GM20000 (cell line): ENCODE measurements around the gene ARHGAP1.
"Not testable (repeated sequence)": the region's sequence is repeated elsewhere in the genome, so short reads cannot be mapped to it uniquely, and the experiment has no call there.

Experiments used
- DNase-seq: peaks from one replicate; pipeline ENCODE4 v3.0.0; 2012; ENCODE audit warnings: low spot score
- TF ChIP-seq, protein P1 (sequence below): IDR thresholded peaks from 2 replicates; pipeline ENCODE4 v1.5.1; 2012; ENCODE audit warnings: mild to moderate bottlenecking, control low read depth; ENCODE audit errors: extremely low read depth, missing control alignments

The ARHGAP1 gene

DNA sequence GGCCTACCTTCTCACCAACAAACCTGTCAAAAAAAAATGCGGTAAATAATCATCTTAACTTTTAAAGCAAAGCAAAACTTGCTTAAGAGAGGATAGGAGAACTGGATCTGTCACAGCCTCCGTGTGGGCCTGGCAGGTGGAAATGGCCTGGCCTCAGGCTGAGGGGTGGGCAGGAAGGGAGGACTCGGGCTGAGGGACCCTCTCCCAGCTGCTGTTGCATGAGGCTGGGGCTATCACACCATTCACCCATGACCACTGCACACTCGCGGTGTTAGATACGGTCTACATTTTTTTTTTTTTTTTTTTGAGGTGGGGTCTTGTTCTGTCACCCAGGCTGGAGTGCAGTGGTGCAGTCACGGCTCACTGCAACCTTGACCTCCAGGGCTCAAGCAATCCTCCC, 24.5 kb downstream of the ARHGAP1 start:
- DNase-seq, result no peak
- TF ChIP-seq, protein P1, sequence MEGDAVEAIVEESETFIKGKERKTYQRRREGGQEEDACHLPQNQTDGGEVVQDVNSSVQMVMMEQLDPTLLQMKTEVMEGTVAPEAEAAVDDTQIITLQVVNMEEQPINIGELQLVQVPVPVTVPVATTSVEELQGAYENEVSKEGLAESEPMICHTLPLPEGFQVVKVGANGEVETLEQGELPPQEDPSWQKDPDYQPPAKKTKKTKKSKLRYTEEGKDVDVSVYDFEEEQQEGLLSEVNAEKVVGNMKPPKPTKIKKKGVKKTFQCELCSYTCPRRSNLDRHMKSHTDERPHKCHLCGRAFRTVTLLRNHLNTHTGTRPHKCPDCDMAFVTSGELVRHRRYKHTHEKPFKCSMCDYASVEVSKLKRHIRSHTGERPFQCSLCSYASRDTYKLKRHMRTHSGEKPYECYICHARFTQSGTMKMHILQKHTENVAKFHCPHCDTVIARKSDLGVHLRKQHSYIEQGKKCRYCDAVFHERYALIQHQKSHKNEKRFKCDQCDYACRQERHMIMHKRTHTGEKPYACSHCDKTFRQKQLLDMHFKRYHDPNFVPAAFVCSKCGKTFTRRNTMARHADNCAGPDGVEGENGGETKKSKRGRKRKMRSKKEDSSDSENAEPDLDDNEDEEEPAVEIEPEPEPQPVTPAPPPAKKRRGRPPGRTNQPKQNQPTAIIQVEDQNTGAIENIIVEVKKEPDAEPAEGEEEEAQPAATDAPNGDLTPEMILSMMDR, result no peak

DNA sequence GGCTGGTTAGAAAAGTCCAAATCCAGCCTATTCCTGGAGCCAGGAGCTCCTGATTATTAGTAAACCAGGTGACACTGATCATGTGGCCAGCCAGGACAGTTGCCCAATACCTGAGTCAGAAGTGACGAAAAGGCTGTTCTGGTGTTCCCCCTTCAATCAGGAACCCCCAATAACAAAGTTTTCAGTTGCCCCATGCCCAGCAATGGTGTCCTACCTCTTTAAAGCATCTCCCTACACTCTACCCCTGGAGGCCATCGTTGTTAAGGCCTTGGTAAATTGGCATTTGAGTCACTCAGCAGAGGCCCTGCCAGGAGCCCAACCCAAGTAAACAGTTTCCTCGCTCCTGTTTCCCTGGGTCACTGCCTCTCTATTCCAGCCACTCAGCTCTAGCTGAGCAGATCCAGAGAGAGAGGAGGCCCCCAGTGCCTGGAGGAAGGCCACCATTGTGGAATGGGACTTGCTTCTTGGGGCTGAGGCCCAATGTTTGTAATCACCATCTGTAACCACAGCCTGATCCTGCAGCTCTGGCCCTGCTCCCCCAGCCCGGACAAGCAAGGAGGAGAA, 25.0 kb downstream of the ARHGAP1 start:
- no peak for DNase-seq
- TF ChIP-seq, protein P1, result no peak

DNA sequence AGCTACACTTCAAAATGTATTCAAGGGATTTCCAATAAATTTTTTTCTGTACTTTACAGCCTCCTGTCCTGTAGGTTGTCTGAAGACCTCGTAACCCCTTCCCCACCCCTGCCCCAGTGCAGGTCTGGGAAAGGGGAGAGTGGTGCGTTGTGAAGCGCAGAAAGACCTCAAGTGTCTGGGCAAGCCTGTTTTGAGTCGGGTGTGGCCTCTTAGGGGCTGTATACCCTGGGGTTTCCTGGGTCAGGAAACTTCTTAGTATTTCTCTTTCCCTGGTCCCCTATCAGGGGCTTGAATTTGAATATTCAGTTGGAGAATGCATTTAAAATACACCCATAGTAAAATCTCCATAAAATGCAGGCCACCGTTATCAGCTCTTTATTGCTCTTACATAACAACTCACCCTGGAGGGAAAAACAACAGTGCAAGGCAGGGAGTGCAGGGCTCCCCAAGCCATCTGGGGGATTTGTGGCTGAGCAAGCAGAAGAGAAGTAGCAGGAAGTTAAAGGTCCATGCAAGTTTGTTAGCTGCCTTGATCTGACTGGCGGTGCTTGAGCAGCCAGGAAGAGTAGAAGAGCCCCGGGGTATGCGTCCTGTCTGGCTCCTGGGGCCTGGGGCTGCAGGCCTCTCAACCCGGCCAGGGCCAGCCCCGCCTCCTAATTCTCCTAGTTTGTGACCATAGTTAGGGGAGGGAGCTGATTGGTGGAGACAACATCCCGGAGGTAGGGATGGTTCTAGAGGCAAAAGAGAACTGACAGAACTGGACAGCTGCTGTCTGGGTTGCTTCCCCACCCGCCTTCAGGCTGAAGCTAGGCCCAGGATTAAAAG, 25.7 kb downstream of the ARHGAP1 start:
- no peak for DNase-seq
- TF ChIP-seq, protein P1, result no peak

DNA sequence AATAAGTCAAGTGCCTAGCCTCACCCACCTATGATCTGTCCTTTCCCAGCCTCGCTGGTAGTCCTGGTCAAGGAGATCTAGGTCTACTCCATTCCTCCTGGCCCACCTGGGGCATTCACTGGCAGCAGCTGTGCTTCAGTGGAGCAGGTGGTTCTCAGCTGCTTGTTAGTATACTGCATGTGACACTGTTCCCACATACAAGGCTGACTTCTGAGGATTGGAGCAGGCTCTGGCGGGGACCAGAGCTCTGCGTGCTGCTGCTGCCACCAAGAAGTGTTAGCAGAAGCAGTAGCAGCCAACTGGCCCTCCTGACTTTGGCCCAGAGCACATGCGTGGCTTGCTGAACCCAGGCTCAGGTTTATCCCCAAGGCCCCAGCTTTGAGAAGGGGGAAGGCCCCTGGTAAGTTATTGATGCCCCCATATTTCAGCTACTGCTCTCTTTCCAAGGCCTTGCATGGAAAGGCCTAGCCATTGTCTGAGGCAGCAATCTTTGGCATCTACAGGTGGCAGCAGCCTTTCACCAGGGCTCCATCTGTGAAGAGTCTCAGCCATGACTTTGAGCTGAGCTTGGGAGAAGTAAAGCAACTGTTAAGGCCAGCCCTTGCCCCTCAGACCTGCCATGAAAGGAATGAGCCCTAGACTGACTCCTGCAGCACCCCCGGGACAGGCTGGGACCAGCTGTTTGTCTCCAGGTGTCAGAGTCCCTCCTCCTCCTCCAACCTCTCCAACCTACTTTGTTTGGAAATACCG, 26.5 kb downstream of the ARHGAP1 start:
- TF ChIP-seq, protein P1, result no peak
- no peak for DNase-seq

DNA sequence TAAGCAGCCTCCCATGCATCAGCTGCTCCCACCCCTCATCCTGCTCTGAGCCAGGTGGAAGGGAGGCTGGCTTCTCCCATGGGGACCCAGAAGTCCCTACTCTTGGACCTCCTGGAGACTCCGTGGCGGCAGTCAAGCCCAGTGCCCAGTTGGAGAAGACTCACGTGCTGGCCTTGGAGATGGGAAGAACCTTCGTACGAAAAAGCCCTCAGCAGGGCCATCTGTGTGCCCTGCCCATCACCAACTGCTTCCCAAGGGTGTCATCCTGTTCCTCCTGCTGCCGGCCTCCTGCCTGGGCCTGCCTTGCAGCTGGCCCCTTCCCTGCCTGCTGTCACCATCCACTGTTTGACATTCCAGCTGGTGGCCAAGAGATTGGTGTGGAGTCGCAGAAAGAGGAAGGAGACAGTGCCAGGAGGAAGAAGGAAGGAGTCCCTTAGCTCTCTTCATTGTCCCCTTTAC, 28.0 kb downstream of the ARHGAP1 start:
- TF ChIP-seq, protein P1, result no peak
- DNase-seq, result no peak

DNA sequence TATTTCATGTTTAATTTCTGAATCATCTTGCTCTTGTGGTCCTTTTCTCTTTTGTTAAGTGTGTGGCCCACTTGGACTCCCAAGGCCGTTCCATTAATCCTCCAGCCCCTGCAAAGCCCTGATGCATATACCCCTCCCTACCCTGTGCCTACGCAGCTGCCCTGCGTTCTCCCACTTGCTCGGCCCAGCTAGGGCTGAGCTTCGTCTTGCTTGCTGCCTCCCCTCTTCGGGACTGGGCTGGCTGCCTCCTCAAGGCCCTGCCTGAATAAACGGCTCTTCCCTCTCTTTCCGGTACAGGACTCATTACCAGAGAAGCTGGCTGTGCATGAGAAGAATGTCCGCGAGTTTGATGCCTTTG, 28.5 kb downstream of the ARHGAP1 start:
- TF ChIP-seq, protein P1, result no peak
- no peak for DNase-seq

DNA sequence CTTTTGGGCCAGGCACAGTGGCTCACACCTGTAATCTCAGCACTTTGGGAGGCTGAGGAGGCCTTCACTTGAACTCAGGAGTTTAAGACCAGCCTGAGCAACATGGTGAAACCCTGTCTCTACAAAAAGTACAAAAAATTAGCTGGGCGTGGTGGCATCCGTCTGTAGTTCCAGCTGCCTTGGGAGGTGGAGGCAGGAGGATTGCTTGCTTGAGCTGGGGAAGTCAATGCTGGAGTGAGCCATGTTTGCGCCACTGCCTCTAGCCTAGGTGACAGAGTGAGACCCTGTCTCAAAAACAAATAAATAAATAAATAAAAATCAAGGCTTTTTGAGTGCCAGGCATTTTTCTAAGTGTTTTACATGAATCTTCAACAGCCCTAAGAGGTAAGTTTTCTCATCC, 29.9 kb downstream of the ARHGAP1 start:
- DNase-seq, result not testable (repeated sequence)
